Activated T-helper 1 cell treated with Interleukin-2 at 50 U/mL for 16 hours (primary cell): Measurements from ENCODE around the gene COLEC12.

ENCODE experiments used
- DNase-seq: peaks from one replicate; pipeline ENCODE4 v3.0.0-alpha.2; 2020; ENCODE audit warnings: low read depth

COLEC12 gene

GRCh38 chr18:384897-385296, 115.6 kb downstream of the COLEC12 start:
- DNase-seq, result no peak

DNA sequence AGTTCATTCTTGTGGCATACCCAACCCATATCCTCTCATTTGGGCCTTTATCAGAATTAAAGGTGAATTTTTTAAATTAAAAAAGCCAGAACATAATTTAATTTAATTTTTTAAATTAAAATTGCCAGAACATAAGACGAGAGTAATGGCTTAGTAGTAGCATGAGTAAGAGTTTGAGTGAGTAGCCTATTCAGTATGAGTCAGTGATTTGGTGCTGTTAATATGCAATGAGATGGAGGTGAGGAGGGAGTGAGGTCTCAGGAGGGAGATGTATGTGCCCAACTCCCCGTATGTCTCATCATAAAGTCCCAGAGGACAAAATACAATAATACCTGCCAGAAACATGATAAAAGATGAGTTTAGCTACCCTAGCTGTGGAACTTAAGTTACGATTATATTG, 117.4 kb downstream of the COLEC12 start:
- DNase-seq, result no peak

DNA sequence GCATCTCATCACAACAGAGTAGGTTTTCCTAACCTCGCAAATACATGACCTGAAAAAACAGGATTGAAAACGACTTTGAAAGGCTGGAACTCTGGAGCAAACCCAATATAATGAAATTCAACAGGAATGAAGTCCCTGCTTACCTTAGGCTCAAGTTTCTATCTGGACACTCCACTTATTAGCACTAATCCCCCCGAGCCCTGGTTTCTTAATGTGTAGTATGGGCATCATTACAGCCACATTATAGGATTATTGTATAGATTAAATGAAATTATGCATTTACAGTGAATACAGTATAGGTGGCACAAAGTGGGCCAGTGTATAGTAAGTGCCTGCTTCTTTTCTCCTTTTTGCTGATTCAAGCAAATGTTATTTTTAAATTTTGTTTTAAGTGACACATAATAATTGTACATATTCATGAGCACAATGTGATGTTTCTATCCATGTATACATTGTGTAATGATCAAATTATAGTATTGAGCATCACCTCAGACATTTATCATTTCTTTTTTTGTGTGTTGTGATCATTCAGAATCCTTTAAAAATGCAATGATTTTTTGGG, 118.0 kb downstream of the COLEC12 start:
- DNase-seq, result no peak

DNA sequence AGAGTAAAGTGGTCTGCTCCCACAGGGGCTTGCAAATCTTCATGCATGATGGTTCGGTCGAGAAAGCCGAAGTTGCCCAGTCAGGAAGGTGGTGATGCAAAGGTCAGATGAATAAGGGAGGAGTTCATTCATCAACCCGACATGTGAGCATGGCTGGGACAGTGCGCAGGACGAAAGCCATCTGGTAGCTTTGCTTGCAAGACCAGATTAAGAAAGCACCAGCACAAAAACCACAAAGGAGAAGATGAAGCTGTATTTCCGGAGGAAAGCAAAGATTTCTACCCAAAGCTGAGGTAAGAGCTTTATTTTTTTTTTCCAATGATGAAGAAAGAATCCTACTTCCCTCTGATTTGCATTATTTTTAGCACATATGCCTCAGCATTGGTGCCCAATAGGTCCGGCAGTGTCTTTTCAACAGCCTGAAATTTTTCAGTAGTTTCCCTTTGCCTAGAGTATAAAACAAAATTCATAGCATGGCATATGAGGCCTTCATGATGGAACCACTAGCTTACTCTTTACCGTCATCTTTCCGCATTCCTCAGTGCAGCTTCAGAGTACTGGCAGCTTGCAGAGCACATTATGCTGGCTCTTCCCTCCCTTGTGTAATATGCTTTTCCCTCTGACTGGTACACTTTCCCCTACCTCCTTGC, 120.7 kb downstream of the COLEC12 start:
- DNase-seq, result no peak

DNA sequence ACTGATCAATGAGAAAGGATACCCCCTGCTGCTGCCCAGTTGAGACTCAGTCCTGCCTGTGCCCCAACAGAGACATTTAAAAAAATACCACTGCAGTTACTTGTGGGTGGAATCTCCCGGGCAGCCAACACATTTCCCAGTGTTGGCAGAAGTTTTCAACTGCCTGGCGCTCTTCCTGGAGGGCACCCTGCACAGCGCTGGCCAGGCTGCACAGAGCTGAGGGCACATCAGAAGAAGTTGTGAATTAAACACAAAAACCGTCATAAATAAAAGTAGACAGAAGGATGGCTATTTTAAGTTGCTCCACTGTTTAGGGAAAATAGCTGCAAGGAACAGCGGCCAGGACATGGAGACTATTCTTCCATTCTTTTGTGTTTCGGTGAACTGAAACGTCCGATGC, 122.4 kb downstream of the COLEC12 start:
- DNase-seq, result no peak

GRCh38 chr18:377088-377487, 123.4 kb downstream of the COLEC12 start:
- no peak for DNase-seq

DNA sequence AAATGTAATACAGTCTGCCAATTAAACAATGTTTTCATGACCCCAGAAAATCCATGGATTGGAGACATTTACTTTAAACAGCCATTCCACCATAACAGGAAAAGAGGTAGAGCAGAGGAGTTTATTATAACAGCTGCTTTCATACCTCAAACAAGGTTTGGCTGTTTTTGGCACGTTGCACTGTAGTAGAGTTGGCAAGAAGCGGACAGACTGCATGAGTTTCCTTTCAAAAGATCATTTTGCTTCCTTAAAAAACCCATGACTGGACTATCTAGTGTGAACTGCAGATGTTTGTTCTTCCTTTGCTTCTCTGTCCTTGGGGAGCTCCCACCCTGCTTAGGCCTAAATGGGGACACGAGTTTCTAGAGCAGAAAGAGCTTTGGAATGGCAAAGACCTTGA, 124.2 kb downstream of the COLEC12 start:
- DNase-seq, result no peak

GRCh38 chr18:374721-375168, 125.8 kb downstream of the COLEC12 start:
- DNase-seq, result no peak

GRCh38 chr18:373780-374179, 126.7 kb downstream of the COLEC12 start:
- no peak for DNase-seq

DNA sequence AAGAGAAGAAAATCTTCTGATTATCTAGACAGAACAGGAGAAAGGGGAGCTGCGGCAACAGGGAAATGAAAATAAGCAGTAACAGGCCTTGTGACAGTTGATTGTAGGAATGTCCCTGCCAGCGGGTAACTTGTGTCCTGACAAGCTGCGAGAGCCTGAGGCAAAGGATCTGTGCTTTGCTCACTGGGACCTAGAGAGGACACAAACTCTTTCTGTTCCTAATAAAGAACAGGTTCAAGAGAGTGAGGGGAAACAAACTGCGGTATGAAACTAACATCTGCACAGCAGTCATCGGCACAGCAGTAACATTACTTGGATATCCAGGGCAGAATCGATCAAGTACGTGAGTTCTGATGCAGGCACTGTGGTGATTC, 128.9 kb downstream of the COLEC12 start:
- DNase-seq, result no peak

DNA sequence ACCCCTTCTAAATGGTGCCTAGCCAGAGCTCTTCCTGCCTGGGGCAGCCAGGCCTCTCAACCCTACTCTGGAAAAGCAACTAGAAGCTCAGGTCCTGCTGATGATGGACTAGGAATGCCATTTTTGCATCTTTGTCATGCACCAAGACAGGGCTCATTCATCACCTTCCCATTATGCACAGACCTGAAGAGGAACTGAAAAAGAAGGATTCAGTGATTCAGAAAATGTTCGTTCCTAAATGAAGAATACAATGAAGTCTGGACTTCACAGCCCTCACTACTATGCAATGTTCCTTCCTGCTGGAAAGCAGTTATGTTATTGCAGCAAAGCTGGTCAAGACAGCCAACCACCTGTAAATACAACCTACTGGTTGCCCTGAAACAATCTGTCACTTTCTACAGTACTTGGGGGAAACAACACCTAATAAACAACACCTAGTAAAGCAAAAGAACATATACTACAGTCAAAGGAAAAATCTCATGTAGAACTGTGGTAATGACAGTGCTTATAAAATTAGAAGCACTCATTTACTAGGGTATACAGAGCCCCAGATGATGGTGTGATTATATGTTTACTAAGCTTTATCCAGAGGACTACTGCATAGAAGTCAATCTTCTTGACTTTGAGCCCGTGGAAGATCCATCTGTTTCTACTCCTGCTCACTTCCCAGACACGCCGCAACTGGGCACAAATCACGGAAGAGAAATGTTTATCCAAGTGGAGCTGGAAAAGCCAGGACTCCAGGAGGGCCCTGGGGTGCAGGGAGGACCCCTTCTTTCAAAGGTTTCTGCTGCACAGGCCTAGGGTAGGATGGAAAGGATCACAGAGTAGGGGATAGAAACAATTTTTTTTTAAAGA, 129.5 kb downstream of the COLEC12 start:
- no peak for DNase-seq

- DNase-seq, result no peak
Observed at GRCh38 chr18:369224-370015, 131.1 kb downstream of the COLEC12 start.

DNA sequence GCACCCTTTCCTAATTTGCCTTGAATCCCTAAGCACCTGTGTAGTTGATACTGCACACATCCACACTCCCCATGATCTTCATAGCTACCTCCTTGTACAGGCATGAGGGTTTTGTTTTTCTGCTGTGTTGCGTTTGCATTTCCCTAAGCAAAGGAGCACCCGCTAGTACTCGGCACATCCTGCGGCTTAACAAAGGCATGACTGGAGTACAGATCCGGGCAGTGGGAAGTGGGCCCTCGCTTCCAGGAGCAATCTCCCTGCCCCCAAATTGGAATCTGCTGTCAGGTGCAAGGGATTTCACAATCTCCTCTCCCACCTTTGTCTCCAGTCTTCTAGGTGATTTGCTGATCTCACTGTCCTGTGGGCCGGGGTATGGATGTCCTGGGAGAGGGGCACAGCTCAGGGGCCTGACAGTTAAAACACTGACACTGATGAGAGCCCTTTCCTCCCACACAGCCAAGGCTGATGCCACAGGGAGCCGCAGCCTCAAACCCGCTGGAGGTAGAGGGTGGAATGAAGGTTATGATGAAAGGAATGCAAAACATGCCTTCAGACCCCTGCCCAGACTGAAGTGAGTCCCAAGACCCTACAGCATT, 133.9 kb downstream of the COLEC12 start:
- no peak for DNase-seq

DNA sequence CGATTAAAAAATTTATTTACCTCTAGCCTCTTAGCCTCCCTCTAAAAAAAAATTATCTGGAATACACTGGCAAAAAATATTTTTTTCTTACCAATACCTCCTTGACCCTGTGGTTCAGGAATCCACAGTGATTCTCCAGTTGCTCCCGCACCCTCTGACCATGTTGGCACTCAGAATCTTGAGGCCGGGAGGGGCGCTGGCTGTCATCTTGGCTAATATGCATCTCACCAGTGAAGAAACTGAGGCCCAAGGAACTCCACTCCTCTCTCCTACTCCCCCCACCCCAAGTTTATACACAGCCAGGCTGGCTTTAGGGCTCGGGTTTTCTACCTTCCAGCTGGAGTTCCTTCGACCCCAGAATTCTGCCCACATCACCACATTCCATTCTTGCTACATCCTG, 134.8 kb downstream of the COLEC12 start:
- no peak for DNase-seq

DNA sequence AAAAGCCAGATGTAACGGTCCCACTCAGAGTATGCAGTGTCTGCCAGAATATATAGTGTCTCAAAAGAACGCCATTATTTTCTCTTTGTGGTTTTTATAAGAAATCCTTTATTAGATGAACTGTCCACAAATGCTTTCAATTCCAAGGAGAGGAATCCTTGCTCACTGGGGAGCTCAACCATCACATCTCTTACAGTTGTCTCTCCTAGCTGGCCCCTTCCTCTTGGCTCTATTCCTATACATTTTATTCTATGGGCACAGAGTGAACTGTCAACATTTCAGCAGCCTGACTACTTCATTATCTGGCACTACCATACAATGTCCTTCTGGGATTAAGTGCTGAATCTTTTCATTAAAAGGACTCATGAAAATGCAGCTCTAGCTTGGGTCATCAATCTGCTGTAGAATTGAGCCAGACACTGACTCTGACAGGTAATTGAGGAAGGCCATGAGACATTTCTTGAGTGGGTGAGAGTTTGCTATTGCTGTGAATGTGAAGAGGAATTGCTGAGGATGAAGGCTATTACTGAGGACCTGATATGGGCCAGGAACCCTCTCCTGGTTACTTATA, 136.2 kb downstream of the COLEC12 start:
- no peak for DNase-seq

DNA sequence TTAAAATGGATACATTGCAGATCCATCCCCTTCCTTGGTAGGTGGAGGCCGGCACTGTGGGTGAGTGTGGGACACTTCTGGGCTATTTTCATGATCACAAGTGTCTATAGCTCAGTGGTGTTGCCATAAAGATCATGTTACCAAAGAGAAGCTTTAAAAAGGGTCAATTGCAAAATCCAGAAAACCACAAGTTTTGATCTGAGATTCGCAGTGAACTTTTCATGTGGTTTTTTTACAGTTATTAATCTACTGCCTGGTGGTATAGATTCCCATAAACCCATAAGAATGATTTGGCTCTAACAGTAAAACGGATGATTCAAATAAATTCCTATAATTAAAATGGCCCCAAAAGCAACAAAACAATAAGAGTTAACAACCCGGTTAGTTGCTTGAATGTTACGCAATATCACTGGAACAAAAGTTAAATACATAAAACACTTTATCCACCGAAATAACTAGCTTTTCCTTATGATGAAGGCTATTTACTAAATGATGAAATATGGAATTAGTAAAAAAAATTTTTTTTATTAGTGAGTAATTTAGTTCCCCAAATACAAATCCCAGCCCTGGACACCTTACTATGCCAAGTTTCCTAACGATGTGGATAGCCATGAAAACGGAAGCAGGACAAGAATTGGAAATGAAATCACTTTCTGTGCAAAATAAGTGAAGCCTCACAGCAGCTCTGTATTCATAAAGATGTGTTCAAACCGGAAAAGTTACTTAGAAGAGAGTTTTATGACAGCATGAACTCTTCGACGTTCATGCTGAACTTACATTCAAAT, 137.0 kb downstream of the COLEC12 start:
- DNase-seq, result no peak

DNA sequence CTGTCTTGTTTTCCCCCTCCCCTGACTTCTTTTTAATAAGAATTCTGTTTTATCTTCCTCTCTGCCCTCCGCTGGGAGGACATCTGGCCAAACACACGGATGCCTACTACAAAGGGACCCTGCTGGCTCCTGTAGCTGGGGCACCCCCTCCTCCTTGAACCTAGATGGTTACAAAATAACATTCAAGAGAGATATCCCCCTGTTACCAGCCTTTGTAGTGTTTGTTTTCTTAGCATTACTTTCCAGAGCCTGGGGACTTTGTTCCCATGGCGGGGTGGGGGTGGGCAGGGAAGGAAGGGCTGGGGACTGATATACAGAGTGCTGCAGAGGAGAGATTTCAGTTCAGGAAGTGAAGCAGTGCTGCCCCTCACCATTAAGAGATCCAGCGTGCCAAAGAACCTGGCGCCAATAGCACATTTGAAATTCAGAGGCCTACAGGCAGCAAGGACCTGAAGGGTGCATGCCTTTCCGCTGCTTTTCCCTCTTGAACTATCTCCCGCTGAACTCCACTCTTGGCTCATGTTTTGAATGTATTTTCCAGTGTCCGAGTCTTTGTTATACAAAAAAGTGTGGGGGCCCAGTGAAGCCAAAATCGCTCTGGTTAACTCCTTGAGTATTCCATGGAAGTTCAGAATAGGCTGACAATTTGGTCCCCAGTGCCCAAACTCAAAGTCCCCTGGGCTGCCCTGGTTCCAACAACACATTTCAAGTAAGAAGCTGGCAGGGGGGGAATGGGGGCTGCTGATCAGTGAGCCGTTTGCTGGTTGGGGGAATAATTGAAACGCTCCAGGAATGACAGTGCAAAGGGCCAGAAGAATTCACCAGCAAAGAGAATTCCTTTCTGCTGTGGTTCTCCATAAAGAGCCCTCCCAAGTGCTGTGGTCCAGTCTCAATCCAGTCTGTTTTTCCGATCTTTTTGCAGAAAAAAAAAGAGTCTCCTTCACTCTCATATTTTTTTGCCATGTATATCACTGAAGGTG, 137.9 kb downstream of the COLEC12 start:
- DNase-seq, result no peak

DNA sequence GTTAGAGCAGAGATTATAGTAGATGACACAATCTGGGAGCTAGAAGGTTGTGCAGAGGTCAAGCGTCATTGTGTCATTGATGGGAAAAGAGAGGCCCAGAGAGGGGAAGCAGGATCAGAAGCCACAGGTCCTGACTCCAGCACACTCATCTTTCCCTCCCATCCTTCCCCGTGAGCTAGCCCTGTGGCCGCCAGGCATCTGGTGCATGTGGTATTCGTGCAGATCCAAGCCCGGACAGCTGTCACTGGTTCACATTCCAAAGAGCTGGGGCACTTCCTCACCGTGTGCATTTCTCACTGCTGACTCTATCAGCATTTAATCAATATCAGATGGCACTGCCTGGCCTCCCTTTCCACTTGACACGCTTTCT, 138.6 kb downstream of the COLEC12 start:
- DNase-seq, result no peak

- no peak for DNase-seq
Observed at GRCh38 chr18:361100-361732, 139.3 kb downstream of the COLEC12 start.
